HG02840 (cell line): ENCODE measurements around the gene CD79B.
"Not testable (repeated sequence)": the region's sequence is repeated elsewhere in the genome, so short reads cannot be mapped to it uniquely, and the experiment has no call there.

ENCODE experiments used
- ATAC-seq: cut with Tn5 transposase; IDR thresholded peaks from one replicate; pipeline ENCODE4 v1.9.1; 2021; ENCODE audit warnings: mild to moderate bottlenecking, moderate library complexity, moderate number of reproducible peaks; ENCODE audit not compliant: unreplicated experiment, low FRiP score

Gene CD79B

GRCh38 chr17:63934183-63935112 lies 2.3 kb upstream of the CD79B start:
- ATAC-seq: no peak

GRCh38 chr17:63933598-63933997 lies 1.5 kb upstream of the CD79B start:
- no peak for ATAC-seq

GRCh38 chr17:63932721-63933120 lies 590 bp upstream of the CD79B start:
- no peak for ATAC-seq

GRCh38 chr17:63930951-63931575 lies 1.1 kb downstream of the CD79B start:
- ATAC-seq: peak; percentile 38

GRCh38 chr17:63929860-63930766 lies 2.0 kb downstream of the CD79B start:
- no peak for ATAC-seq

GRCh38 chr17:63928966-63929695 lies 3.0 kb downstream of the CD79B start:
- no peak for ATAC-seq

- ATAC-seq: no peak
Measured at GRCh38 chr17:63928172-63928666, 3.9 kb downstream of the CD79B start.

- ATAC-seq: no peak
Measured at GRCh38 chr17:63927464-63928171, 4.5 kb downstream of the CD79B start.

- ATAC-seq: no peak
Measured at GRCh38 chr17:63926164-63926563, 6.0 kb downstream of the CD79B start.

GRCh38 chr17:63925615-63926014 lies 6.5 kb downstream of the CD79B start:
- no peak for ATAC-seq

- ATAC-seq: not testable (repeated sequence)
Measured at GRCh38 chr17:63922402-63922801, 9.7 kb downstream of the CD79B start.

GRCh38 chr17:63920779-63921178 lies 11.4 kb downstream of the CD79B start:
- ATAC-seq: not testable (repeated sequence)

- not testable (repeated sequence) for ATAC-seq
Measured at GRCh38 chr17:63920050-63920449, 12.1 kb downstream of the CD79B start.

GRCh38 chr17:63919311-63919723 lies 12.8 kb downstream of the CD79B start:
- peak; percentile 50 for ATAC-seq

- not testable (repeated sequence) for ATAC-seq
Measured at GRCh38 chr17:63918789-63919305, 13.3 kb downstream of the CD79B start, which contains the start of gene GH1. Gene GH1 (minus strand): TSS chr17:63918839. CDS start chr17:63918776, 63 bp downstream.

- ATAC-seq: no peak
Measured at GRCh38 chr17:63918305-63918704, 13.8 kb downstream of the CD79B start.

- no peak for ATAC-seq
Measured at GRCh38 chr17:63917646-63918045, 14.5 kb downstream of the CD79B start.

GRCh38 chr17:63917206-63917605 lies 14.9 kb downstream of the CD79B start:
- ATAC-seq: not testable (repeated sequence)
